ENCODE measurements around the gene CSRP1.
A peak's percentile ranks its signal among the peaks of the same experiment; 100 is the strongest.
"Not testable (repeated sequence)": the region's sequence is repeated elsewhere in the genome, so short reads cannot be mapped to it uniquely, and the experiment has no call there.

CSRP1 gene

DNA sequence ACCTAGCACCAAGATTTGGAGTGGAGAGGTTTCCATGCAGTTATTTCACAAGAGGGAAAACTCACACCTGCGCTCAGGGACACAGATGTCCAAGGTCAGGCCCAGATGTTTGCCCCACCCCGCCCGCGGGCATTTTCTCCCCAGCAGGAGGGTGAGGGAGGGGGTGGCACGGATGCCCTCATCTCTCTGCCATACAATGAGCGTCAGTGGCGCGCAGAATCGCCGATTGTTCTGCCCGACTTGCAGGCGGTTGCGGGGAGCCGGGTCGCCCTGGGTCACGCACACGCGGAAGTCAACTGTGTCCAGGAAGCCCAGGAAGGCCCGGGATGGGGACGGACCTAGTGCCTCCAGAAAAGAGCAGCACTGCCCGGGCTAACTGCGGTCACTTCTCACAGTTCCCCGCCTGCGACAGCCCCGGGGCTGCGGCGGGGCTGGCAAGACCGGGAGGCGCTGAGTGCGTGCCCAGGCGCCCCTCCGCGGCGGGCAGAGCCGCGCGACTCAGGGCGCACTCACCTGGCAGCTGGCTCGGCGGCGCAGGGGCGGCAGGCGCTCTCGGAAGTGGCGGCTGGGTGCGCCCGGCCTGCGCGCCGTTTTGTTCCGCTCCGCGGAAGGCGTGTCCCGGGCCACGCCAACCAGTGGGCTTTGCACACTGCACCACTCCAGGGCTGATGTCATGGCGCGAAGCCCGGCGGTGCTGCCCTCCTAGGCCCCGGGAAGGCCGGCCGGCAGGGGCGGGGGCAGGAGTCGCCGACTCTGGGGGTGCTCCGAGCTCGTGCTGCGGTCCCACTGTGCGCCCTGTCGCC is at the start of gene CSRP1:
CSRP1 (minus strand) TSS at position 567 of the 803 bp plus-strand sequence. CDS start 10,820 bp downstream, outside the sequence.
- peak; percentile 77 for DNase-seq

DNA sequence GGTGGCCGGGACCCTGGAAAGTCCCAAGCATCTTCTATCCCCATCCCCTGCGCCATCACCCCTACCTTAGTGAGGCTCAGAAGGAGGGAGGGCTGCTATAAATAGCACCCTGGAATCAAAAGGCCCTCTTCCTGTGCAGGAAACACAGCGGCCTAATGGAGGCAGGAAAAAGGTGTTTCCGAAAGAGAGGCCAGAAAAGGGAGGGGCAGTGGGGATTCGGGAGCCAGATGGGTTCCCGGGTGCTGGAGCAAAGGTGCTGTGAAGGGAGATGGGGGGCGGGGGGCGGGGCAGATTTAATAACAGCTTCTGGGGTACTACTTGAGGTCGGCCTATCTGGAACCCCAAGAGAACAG is 48.6 kb upstream of the CSRP1 start:
- no peak for DNase-seq

DNA sequence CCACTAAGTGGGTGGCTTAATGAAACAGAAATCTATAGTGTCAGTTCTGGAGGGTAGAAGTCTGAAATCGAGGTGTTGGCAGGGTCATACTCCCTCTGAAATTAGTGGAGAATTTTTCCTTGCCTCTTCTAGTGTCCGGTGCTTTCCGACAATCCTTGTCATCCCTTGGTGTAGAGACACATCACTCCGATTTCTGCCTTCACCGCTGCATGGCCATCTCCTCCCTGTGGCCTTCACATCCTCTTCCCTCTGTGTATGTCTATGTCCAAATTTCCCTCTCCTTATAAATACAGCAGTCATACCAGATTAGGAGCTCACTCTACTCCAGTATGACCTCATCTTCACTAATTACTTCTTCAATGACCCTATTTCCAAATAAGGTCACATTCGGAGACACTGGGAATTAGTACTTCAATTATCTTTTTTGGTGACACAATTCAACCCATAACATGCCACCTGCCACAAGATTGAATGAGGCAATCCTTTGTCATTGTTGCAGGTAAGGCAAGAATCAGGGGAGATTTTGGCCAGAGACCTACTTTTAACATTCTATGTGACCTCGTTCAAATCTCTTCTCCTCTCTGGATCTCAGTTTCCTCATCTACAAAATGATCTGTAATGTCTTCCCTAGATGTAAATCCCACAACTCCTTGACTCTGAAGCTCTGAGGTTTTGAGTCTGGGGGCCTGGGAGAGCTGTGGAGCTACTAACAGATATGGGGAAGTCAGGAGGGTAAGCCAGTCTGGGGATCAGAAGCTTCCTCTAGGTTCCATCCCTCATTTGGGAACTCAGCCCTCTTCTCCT is 48.1 kb upstream of the CSRP1 start:
- DNase-seq, result peak; percentile 10

DNA sequence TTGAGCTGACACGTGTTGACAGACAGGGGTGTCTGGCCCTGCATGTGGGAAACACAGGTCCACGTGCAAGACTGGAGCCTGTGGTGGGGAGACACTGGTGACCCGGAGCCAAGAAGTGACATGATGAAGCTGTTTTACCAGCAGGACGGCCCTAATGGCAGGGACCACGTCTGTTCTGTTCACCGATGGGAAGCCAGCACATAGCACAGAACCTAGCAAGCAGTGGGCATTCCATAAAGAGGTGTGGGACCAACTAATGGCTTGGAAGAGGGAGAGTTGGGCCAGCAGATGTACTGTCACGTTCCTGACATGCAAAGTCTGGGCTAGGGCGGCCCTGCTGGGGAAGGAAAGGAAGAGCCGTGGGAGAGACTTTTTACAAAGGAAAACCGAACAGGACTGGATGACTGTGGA is 47.3 kb upstream of the CSRP1 start:
- no peak for DNase-seq

DNA sequence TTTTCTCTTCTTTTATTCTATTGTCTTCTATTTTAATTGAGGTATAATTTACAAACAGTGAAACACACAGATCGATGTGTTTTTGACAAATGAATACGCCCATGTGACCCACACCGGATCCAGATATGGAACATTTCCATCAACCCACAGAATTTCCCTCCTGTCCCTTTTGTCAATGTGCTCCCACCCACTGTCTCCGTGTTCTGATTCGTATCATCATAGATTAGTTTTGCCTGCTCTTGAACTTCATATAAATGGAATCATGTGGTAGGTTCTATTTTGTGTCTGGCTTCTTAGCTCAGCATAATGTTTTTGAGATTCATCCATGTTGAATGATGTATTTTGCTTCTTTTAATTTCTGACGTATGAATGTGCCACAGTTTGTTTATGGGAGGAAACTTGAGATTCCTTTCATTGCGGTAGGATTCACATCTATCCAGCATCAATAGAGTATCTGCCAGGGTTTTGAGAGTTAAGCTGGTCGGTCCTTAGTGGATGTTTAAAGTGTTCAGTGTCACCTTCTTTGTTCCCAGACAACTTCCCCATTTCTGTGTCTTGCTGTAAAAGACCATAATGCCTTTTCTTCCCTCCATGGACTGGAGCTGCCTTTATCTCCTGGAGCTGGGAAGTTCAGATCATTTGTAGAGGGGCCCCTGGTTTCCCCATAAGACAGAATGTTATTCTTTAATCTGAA is 46.7 kb upstream of the CSRP1 start:
- DNase-seq, result no peak

DNA sequence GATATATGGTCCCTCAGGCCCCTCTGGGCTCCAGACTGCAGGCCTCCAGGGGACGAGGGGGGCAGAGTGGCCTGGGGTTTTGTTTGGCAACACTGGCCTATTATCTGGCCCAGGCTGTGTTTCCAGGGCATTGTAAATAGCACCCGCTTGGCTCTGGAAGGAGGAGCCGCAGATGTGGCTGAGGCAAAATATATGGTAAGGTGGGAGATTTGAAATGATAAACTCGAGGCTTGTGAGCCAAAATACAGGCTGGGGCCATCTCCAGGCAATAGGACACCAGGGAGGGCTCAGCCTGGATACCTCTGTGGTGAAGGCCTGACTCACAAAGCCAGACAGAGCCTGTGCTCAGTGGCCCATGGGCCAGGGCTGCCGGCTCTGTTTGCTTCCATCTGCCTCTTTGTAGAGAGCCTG is 46.0 kb upstream of the CSRP1 start:
- DNase-seq, result no peak

DNA sequence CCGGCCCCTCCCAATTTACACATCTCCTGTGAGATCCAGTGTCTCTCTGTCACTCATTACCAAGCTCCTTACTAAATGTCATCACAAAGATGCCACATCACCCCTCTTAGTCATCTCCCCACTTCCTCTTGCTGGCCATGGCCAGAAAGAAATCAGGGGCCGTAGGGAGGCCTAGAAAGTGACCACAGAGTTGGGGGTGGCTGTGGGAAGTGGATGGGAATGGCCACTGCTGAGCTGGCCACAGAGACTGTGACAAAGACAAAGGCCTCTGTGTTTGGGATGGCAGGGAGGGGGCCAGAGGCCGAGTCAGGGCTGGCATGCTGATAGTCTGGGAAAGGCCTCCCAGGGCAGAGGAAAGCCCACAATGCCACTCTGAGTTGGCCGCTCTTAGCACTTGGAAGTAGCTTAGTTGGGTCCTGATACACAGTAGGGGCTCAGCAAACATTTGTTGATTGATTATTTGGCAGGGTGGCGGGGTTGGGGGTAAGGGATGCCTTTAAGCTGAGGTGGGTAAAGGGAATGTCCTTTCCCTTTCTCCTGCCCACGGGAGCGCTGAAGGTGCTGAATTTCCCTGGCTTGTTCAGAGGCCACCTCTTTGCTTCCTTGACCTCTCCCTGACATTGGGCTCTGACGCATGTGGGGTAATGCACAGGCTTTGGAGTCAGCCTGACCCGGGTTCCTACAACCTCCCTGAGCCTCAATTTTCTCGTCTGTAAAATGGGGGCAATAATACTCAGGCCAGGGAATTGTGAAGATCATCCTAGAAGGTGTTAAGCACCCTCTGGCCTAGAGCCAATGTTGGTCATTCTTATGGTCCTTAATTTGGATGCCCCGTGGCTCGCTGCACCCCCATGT is 45.2 kb upstream of the CSRP1 start:
- DNase-seq, result no peak

DNA sequence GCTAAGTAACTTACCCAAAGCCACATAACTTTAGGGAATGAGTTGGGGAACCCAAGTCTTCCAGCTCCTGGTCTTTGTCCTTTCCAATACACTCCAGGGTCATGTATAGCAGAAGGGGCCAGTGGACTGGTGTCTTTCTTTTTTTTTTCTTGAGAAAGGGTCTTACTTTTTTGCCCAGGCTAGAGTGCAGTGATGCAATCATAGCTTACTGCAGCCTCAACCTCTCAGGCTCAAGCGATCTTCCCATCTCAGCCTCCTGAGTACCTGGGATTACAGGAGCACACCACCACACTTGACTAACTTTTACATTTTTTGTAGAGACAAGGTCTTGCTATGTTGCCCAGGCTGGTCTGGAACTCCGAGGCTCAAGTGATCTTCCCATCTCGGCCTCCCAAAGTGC is 44.2 kb upstream of the CSRP1 start:
- DNase-seq, result no peak

DNA sequence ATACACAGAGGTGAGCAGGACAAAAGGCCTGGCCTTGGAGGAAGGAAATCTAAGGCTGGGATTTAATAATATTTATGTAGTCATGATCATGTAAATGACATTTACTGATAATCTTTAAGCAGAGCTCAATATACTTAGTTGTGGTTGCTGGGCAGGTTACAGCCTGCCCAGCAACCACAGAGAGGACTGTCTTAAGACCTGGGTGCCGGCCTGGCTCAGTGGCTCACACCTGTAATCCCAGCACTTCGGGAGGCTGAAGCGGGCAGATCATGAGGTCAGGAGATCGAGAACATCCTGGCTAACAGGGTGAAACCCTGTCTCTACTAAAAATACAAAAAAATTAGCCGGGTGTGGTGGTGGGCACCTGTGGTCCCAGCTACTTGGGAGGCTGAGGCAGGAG is 42.6 kb upstream of the CSRP1 start:
- not testable (repeated sequence) for DNase-seq

DNA sequence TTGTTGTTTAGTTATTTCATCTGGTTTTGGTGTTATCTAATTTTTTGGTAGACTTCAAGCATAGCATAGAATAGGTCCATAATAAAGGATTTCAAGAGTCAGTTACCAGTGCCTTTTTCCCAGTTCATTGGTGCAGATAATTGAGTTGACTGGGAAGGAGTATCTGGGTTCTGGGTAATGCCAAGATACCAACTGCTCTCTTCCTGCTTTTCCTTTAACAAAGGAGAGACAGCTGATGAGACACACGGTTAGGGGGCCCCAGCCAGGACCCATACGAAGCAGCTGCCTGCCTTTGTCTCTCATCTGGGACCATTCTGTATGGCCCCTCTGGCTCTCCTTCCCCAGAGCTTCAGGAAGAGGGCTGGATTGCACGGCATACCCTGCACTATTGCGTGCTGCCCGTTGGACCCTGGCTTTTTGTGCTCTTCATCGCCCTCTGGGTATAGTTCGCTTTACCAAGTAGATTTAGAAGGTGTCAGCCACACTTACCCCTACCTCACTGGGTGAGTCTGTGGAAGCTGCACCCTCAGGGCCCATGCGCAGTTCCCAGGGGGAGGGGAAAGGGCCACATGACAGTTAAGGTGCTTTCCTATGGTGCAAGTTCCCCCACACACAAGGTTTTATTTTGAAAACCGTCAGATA is 39.0 kb upstream of the CSRP1 start:
- DNase-seq, result peak; percentile 43

DNA sequence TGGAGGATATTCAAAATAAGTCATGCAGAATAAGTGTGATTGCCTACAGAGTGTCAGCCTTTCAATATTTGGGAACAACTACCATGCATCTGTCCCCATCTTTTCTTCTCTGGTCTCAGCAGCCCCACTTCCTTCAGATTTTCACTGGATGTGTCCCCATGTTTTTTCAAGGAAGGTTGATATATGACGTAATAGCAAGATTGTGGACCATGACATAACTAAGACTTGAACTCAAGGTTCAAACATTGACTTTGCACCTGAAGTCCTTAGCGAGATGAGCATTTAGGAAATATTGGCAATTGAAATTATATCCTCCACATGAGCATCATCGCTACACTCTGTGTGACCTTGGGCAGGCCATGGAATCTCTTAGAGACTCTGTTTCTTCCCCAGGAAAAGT is 37.8 kb upstream of the CSRP1 start:
- DNase-seq, result no peak

DNA sequence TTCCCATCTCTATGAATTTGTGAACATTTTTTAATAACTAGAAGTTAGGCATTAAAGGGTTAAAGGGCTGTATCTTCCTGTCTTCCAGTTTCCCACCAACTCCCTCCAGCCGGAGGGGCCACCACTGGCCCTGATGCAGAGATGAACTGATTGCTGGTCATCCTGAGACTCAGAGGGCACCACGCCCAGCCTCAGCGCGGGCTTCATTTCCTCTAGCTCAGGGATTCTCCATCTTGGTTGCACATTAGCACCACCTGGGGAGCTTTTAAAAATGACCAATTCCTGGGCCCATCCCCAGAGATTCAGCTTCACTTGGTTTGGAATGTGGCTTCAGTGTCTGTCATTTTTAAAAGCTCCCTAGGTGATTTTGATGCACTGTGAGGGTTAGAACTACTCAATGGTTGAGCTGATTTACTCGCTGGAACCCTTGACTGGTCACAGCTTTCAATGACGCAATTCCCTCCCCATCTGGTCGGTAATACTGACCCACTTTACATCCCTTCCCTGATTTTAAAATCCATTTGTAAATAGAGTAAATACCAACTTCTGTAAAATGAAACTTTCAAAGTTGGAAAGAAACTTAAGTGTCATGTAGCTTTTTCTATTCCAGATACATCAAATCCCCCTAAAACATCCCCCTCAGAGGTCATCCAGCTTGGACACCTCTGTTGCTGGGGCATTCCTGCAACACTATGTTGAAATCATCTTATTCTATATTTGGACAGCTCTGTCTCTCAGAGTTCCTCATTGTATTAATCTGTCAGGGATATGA is 37.1 kb upstream of the CSRP1 start:
- DNase-seq, result no peak

DNA sequence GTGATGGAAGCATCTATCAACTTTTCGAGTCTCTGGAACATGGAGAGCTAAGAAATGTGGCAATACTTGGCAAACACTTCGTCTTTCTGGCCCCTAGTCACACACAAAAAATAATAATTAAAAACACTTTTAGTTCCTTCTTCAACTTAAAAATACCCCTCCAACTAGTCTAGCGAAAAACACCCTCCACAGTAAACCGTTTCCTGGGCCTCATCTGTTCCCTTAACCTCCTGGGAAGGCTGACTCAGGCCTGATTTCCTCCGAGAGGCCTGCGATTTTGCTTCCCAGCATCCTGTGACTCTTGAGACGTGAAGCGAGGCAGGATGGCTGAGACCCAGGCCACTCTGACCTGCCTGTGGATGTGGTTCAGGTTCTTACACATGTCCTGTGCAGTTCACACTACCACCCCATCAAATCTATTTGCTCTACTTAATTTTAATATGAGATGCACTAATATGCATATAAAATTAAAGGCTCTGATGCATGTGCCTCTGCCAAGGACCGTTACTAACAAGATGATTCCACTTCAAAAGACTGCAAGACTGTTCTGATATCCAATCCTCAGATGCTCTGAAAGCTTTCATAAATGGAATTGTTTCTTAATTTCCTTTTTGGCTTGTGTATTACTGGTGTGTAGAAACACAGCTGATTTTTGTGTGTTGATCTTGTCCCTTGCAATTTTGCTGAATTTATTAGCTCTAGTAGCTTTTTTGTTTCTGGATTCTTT is 35.5 kb upstream of the CSRP1 start:
- peak; percentile 52 for DNase-seq

DNA sequence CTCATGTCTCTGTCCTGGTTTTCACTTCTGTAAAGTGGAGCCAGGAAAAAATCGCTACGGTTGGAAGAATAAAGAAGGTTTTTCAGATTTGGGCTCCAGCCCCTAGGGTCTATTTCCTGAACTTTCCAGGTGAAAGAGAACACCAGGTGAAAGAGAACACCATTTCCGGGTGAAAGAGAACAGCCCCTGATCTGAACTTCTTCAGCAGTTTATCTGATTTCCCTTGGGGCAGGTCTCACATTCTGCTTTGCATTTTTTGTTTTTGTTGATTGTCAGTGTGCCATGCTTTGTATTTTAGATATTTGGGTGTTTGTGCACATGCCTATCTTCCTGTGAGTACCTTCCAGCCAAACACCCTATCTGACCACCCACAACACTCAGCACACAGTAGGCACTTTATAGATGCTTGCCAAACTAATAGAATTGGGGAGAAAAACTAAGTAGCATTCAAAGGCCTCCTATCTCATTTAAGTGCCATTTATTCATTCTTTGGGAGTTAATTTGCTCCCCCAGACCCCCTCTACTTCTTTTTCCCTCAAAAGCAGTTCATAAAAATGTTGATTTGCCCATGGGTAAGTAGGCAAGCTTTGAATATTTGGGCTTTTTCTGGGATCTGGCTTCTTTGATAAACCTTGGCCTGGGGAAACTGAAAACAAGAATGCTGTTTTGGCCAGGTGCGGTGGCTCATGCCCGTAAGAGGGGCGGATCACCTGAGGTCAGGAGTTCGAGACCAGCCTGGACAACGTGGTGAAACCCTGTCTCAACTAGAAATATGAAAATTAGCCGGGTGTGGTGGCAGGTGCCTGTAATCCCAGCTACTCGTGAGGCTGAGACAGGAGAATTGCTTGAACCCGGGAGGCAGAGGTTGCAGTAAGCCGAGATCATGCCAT is 34.2 kb upstream of the CSRP1 start:
- DNase-seq, result peak; percentile 76

DNA sequence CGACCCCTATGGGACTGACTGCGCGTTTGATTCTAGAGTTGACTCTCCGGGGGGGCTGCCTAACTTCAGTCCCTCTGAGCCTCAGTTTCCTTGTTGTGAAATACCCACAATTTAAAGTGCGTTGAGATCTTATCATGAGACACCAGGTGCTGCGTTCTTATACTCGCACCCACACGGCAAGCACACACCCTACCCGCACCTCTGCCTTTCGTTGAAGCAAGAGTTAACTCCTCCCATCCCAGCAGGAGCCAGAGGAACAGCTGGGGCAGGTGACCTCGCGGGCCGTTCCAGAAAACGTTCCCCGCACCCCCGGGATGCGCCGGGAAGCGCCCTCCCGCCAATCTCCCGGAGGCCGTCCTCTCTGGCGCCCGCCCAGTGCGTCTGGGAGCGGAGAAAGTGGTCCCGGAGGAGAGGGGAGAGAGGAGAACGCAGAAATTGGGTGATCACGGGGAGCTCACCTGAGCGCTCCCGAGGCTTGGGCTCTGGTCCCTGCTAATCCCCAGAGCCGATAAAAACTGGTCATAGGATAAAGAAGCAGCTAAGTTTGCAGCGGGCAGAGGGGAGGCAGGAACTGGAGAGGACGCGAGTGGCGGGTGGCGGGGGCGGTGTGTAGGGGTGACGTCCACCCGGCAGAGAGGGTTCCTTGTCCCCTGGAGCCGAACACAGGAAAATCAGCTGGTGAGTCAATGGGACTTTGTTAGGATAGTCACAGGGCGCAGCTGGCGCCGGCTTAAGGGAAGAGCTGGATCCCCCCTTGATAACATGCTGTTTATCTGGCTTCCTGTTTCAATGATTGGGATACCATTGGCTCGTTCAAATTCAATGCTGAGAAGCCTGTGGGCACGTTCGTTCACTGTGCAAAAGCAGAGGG is 32.9 kb upstream of the CSRP1 start:
- peak; percentile 82 for DNase-seq

DNA sequence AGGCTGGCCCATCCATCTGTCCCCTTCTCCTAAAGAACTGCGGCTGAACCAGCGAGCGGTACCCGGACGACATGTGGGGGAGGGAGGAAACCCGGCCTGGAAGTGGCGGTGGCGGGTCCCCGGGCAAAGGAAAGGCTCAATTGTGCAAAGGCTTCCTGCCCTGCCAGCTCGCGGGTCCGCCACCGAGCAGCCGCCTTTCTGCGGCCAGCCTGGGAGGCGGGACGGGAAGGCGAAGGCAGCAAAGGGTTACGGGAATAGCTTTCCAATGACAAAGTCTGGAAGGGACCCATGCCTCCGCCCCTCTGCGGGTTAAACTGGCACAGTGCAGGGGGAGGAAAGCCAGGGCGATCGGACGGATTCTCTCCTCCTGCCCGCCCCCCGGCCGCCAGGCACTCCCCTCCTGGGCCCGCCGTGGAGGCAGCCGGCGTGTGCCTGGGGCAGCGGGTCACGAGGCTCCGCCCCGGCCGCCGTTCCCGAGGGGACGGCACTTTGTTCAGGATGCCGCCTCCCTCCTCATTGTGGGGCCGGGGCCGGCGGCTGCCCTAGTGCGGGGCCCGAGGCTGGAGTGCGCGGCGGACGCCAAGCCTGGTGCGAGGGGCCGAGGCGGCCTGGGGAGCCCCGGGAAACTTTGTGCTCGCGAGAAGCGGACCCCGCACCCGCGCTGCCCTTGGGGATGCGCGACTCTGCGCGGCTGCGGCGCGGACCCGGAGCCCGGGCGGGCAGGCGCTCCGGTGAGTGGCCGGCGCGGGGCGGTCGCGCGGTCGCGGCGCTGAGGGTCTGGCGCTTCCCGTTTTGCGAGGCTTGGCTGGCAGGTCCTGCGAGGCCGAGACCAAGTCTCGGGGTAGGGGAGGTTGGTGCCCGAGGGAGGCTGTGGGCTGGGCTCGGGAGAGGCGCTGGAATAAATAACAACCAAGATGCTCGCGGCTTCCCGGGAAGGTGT is 32.0 kb upstream of the CSRP1 start, which contains the start of gene NAV1:
NAV1 (plus strand) TSS at position 516 of the 940 bp plus-strand sequence. CDS start 83,758 bp downstream, outside the sequence.
- DNase-seq, result peak; percentile 21

All from NCI-H2171 treated with DMSO at 0.1 percent for 48 hours (cell line).